GM12872 (cell line): ENCODE results near the gene CPLANE1.

ENCODE experiments used
- CTCF ChIP-seq: IDR thresholded peaks from 3 replicates; pipeline ENCODE4 v1.5.1; 2011; ENCODE audit warnings: low read depth, mild to moderate bottlenecking, low read length, moderate library complexity; ENCODE audit not compliant: insufficient read depth

The CPLANE1 gene

GRCh38 chr5:37198061-37198460, 51.1 kb downstream of the CPLANE1 start:
- no peak for TF ChIP-seq CTCF

- no peak for TF ChIP-seq CTCF
Measured at GRCh38 chr5:37197340-37198050, 51.7 kb downstream of the CPLANE1 start.

GRCh38 chr5:37190592-37190991, 58.6 kb downstream of the CPLANE1 start:
- no peak for TF ChIP-seq CTCF

GRCh38 chr5:37189355-37189754, 59.8 kb downstream of the CPLANE1 start:
- no peak for TF ChIP-seq CTCF

- no peak for TF ChIP-seq CTCF
Measured at GRCh38 chr5:37187465-37187977, 61.7 kb downstream of the CPLANE1 start.

- no peak for TF ChIP-seq CTCF
Measured at GRCh38 chr5:37184748-37185364, 64.3 kb downstream of the CPLANE1 start.

- no peak for TF ChIP-seq CTCF
Measured at GRCh38 chr5:37182667-37183066, 66.5 kb downstream of the CPLANE1 start.
